H9 (cell line): Measurements from ENCODE around the gene CEMIP. TPM values are rescaled to one million over a fixed set of nuclear protein-coding genes. Genes with fewer than 3 reads are reported as not detected.

ENCODE experiments used
- DNase-seq: peaks from one replicate; pipeline ENCODE4 v3.0.0-alpha.2; 2017
- H2AFZ ChIP-seq: one replicate; pipeline ENCODE4 v1.6.1; 2013; ENCODE audit warnings: mild to moderate bottlenecking, low read length, control low read depth, moderate library complexity
- H2AK5ac ChIP-seq: 2 replicates; pipeline ENCODE4 v1.6.1; 2013; ENCODE audit warnings: low read length, control low read depth, mixed read lengths; ENCODE audit not compliant: insufficient read length
- H2BK120ac ChIP-seq: one replicate; pipeline ENCODE4 v1.6.1; 2013; ENCODE audit warnings: low read depth, mild to moderate bottlenecking, low read length, control low read depth, inconsistent platforms; ENCODE audit not compliant: poor library complexity, severe bottlenecking
- H2BK12ac ChIP-seq: 2 replicates; pipeline ENCODE4 v1.6.1; 2013; ENCODE audit warnings: low read length, control low read depth, mixed read lengths, low read depth; ENCODE audit not compliant: insufficient read length
- H2BK15ac ChIP-seq: 2 replicates; pipeline ENCODE4 v1.6.1; 2013; ENCODE audit warnings: low read depth, low read length, control low read depth
- H2BK20ac ChIP-seq: one replicate; pipeline ENCODE4 v1.6.1; 2013; ENCODE audit warnings: low read depth, mild to moderate bottlenecking, low read length, control low read depth, inconsistent platforms; ENCODE audit not compliant: poor library complexity, severe bottlenecking
- H2BK5ac ChIP-seq: 2 replicates; pipeline ENCODE4 v1.6.1; 2013; ENCODE audit warnings: low read length, control low read depth, mixed read lengths; ENCODE audit not compliant: insufficient read length
- H3K14ac ChIP-seq: 2 replicates; pipeline ENCODE4 v1.6.1; 2013; ENCODE audit warnings: low read length, control low read depth; ENCODE audit not compliant: insufficient read depth
- H3K18ac ChIP-seq: 2 replicates; pipeline ENCODE4 v1.6.1; 2013; ENCODE audit warnings: low read depth, mild to moderate bottlenecking, mixed read lengths, low read length, control low read depth; ENCODE audit not compliant: insufficient read length
- H3K23ac ChIP-seq: 2 replicates; pipeline ENCODE4 v1.6.1; 2013; ENCODE audit warnings: low read length, control low read depth, mixed read lengths, low read depth; ENCODE audit not compliant: insufficient read length
- H3K23me2 ChIP-seq: 2 replicates; pipeline ENCODE4 v1.6.1; 2013; ENCODE audit warnings: low read depth, mild to moderate bottlenecking, mixed read lengths, low read length, control low read depth; ENCODE audit not compliant: insufficient read length, poor library complexity, severe bottlenecking
- H3K27ac ChIP-seq: 2 replicates; pipeline ENCODE4 v1.5.1; 2013; ENCODE audit warnings: low read length, control low read depth, mixed read lengths, low read depth; ENCODE audit not compliant: insufficient read length
- H3K27me3 ChIP-seq: 2 replicates; pipeline ENCODE4 v1.6.1; 2013; ENCODE audit warnings: low read length, control low read depth, inconsistent platforms; ENCODE audit not compliant: insufficient read depth
- H3K4ac ChIP-seq: 2 replicates; pipeline ENCODE4 v1.6.1; 2013; ENCODE audit warnings: low read depth, mild to moderate bottlenecking, control low read depth, inconsistent platforms, low read length, moderate library complexity
- H3K4me1 ChIP-seq: 2 replicates; pipeline ENCODE4 v1.6.1; 2013; ENCODE audit warnings: low read length, control low read depth, inconsistent platforms; ENCODE audit not compliant: insufficient read depth
- H3K4me2 ChIP-seq: 2 replicates; pipeline ENCODE4 v1.6.1; 2013; ENCODE audit warnings: low read length, control low read depth, mixed read lengths; ENCODE audit not compliant: insufficient read length, insufficient read depth
- H3K56ac ChIP-seq: 2 replicates; pipeline ENCODE4 v1.6.1; 2013; ENCODE audit warnings: low read depth, mild to moderate bottlenecking, mixed read lengths, low read length, control low read depth; ENCODE audit not compliant: insufficient read length
- H3K79me1 ChIP-seq: 2 replicates; pipeline ENCODE4 v1.6.1; 2013; ENCODE audit warnings: low read depth, mild to moderate bottlenecking, moderate library complexity, low read length, control low read depth, inconsistent platforms; ENCODE audit not compliant: insufficient read depth, poor library complexity, severe bottlenecking
- H3K79me2 ChIP-seq: 2 replicates; pipeline ENCODE4 v1.6.1; 2013; ENCODE audit warnings: low read length, control low read depth, inconsistent platforms; ENCODE audit not compliant: insufficient read depth
- H3K9ac ChIP-seq: 2 replicates; pipeline ENCODE4 v1.6.1; 2013; ENCODE audit warnings: low read length, control low read depth, mixed read lengths; ENCODE audit not compliant: insufficient read length; ENCODE audit errors: extremely low read depth
- H3K9me3 ChIP-seq: one replicate; pipeline ENCODE4 v1.6.1; 2013; ENCODE audit warnings: low read depth, low read length, inconsistent platforms; ENCODE audit not compliant: control insufficient read depth
- H3T11ph ChIP-seq: one replicate; pipeline ENCODE4 v1.6.1; 2013; ENCODE audit warnings: mild to moderate bottlenecking, low read length, control low read depth, inconsistent platforms
- H4K20me1 ChIP-seq: one replicate; pipeline ENCODE4 v1.6.1; 2013; ENCODE audit not compliant: control insufficient read depth, insufficient read length, insufficient read depth
- H4K5ac ChIP-seq: 2 replicates; pipeline ENCODE4 v1.6.1; 2013; ENCODE audit warnings: low read depth, mild to moderate bottlenecking, mixed read lengths, low read length, control low read depth; ENCODE audit not compliant: insufficient read length
- H4K8ac ChIP-seq: replicated peaks from 2 replicates; pipeline ENCODE4 v1.6.1; 2013; ENCODE audit warnings: low read length, control low read depth, mixed read lengths, low read depth; ENCODE audit not compliant: insufficient read length
- H4K91ac ChIP-seq: 2 replicates; pipeline ENCODE4 v1.6.1; 2013; ENCODE audit warnings: low read depth, mild to moderate bottlenecking, moderate library complexity, mixed read lengths, low read length, control low read depth; ENCODE audit not compliant: insufficient read length
- H3K27ac Mint-ChIP-seq, 3 experiments: 2 replicates in 2 of 3; 3 replicates in 1 of 3; pipeline ENCODE4 v1.8.0; 2020 to 2021; ENCODE audit warnings: mixed read lengths in 3 of 3, mild to moderate bottlenecking in 1 of 3, moderate library complexity in 1 of 3
- H3K27me3 Mint-ChIP-seq: 2 replicates; pipeline ENCODE4 v1.8.0; 2021; ENCODE audit warnings: low read depth, mild to moderate bottlenecking, moderate library complexity, mixed read lengths
- H3K36me3 Mint-ChIP-seq, 3 experiments: 2 replicates in 2 of 3; 3 replicates in 1 of 3; pipeline ENCODE4 v1.8.0; 2020 to 2021; ENCODE audit warnings: low read depth in 3 of 3, mixed read lengths in 3 of 3; ENCODE audit not compliant: insufficient read depth in 1 of 3
- H3K4me1 Mint-ChIP-seq, 2 experiments: 2 replicates each; pipeline ENCODE4 v1.8.0; 2020; ENCODE audit warnings: mixed read lengths in 2 of 2
- H3K4me3 Mint-ChIP-seq, 2 experiments: 2 replicates in 1 of 2; 3 replicates in 1 of 2; pipeline ENCODE4 v1.8.0; 2020 to 2021; ENCODE audit warnings: mild to moderate bottlenecking in 2 of 2, mixed read lengths in 2 of 2, moderate library complexity in 1 of 2
- H3K9me3 Mint-ChIP-seq, 2 experiments: 2 replicates in 1 of 2; 3 replicates in 1 of 2; pipeline ENCODE4 v1.8.0; 2020; ENCODE audit warnings: mild to moderate bottlenecking in 2 of 2, mixed read lengths in 2 of 2, moderate library complexity in 1 of 2
- CTCF ChIP-seq: fragments of 200-600 bp; sonication (generic); conservative IDR thresholded peaks from 3 replicates; pipeline ENCODE4 v1.8.0; 2021; ENCODE audit warnings: antibody characterized with exemption, mild to moderate bottlenecking
- WGBS: extraction: QIAGEN DNeasy Blood & Tissue Kit; methylation state at CpG from one replicate; pipeline ENCODE4 v1.1.7; 2013; ENCODE audit warnings: missing lambda C conversion rate, low lambda C conversion rate, mixed read lengths; ENCODE audit not compliant: insufficient read length; ENCODE audit errors: extremely low coverage; 5-methylcytosine and 5-hydroxymethylcytosine counted together
- total RNA-seq: library from RNA; stranded (reverse); gene quantifications from 2 replicates; pipeline ENCODE4 v1.2.1, GENCODE V29; 2021

Gene CEMIP
- total RNA-seq, 1 experiment from 2014 or later, result 0.09 TPM

GRCh38 chr15:80890341-80891005 is 111.3 kb downstream of the CEMIP start:
- peaks cover 0 to under 1% of the 10 kb centered on the region in 2 experiments; a peak in 2 of 5 replicates for H3K9me3 Mint-ChIP-seq
- Histone ChIP-seq H3K4me2 (no peak overlapping the region), H3K9me3 (no peaks in the 10 kb centered on the region), H3K23me2 (no peaks in the 10 kb centered on the region), H3K4me1 (peaks cover 5% of the 10 kb centered on the region; the same call in 1 of the 2 replicates), H2BK5ac (no peak overlapping the region), H3K23ac (no peak overlapping the region), H3T11ph (no peak overlapping the region), H3K79me1 (no peaks in the 10 kb centered on the region), H3K56ac (no peak overlapping the region), H4K5ac (no peak overlapping the region), H2BK20ac (no peak overlapping the region), H3K27ac (no peak overlapping the region), H3K4ac (no peak overlapping the region), H3K18ac (no peak overlapping the region), H4K8ac (no peak overlapping the region), H4K91ac (no peak overlapping the region), H2AK5ac (no peak overlapping the region), H2AFZ (no peak overlapping the region), H3K27me3 (no peaks in the 10 kb centered on the region), H3K79me2 (no peaks in the 10 kb centered on the region), H2BK12ac (no peak overlapping the region), H2BK120ac (no peak overlapping the region), H3K9ac (no peak overlapping the region), H3K14ac (no peak overlapping the region), H2BK15ac (no peak overlapping the region), H4K20me1 (no peaks in the 10 kb centered on the region)
- H3K36me3 Mint-ChIP-seq, result peaks cover 0 to 3% (median 1%) of the 10 kb centered on the region in 3 experiments; a peak in 2 of 7 replicates
- DNase-seq, result no peak
- no peak overlapping the region for H3K4me3 Mint-ChIP-seq
- peak overlapping the region in 1 of 3 experiments; percentile 68; a peak in 1 of 7 replicates for H3K27ac Mint-ChIP-seq
- peaks cover 11 to 14% of the 10 kb centered on the region in 2 experiments for H3K4me1 Mint-ChIP-seq
- WGBS, result no CpG with 5 or more reads among the region's 8 CpGs
- H3K27me3 Mint-ChIP-seq, result peaks cover 2% of the 10 kb centered on the region; the same call in 1 of the 2 replicates
- TF ChIP-seq CTCF, result no peak
